ENCODE measurements around the gene MFSD6L.

The MFSD6L gene

GRCh38 chr17:8785547-8786413, 13.4 kb downstream of the MFSD6L start:
- Histone ChIP-seq H3K4me2 (ENCODE audit: insufficient read depth, low read length) (no peak overlapping the region), H3K9me3 (ENCODE audit: insufficient read depth, low read length, severe bottlenecking) (no peaks in the 10 kb centered on the region), H3K4me3 (ENCODE audit: low read depth in 1 of 2, low read length in 2 of 2) (no peak overlapping the region), H3K27me3 (ENCODE audit: insufficient read depth, low read length, poor library complexity) (no peaks in the 10 kb centered on the region), H3K36me3 (ENCODE audit: insufficient read depth, low read length) (no peaks in the 10 kb centered on the region), H3K79me2 (ENCODE audit: insufficient read depth, low read length) (no peaks in the 10 kb centered on the region), H4K20me1 (ENCODE audit: insufficient read depth, low read length) (no peaks in the 10 kb centered on the region), H2AFZ (ENCODE audit: low read depth, low read length) (peak overlapping the region; percentile 33; the same call in 1 of the 2 replicates), H3K27ac (ENCODE audit: low read length) (no peak overlapping the region), H3K4me1 (ENCODE audit: insufficient read depth, low read length) (no peaks in the 10 kb centered on the region; the same call in 1 of the 2 replicates), H3K9ac (ENCODE audit: low read depth, low read length) (no peak overlapping the region)
- ATAC-seq (ENCODE audit: insufficient read depth, low read depth) (peak; percentile 91), DNase-seq (peak; percentile 73)
- TF ChIP-seq CTCF (IDR thresholded peaks at IDR 0.05; ENCODE audit: borderline replicate concordance, extremely low read depth, low read length, poor library complexity, severe bottlenecking) (peak; percentile 93), EZH2 (IDR thresholded peaks at IDR 0.05; ENCODE audit: borderline replicate concordance, low read depth, low read length, severe bottlenecking) (no peak)

DNA sequence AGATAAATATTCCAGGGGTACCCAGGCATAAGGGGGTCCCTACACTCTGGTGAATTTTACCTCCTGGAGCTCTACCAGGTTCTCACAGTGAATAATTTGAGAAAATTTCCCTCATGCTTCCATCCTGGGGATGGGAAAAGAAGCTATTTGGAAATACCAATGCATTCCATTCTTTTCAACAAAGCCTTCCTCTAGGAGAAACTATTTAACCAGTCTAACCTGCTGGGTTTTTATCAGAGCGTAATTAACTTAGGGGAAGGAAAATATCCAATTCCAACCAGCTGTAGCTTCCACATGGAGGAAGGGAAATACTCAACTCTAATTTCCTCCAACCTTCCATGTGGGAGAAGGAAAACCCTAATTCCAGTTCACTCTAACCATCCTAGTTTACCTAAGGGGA, 17.0 kb downstream of the MFSD6L start:
- H3K27ac ChIP-seq (ENCODE audit: low read length), result no peak overlapping the region
- TF ChIP-seq CTCF (IDR thresholded peaks at IDR 0.05; ENCODE audit: borderline replicate concordance, extremely low read depth, low read length, poor library complexity, severe bottlenecking), result no peak
- no peak for TF ChIP-seq EZH2 (IDR thresholded peaks at IDR 0.05; ENCODE audit: borderline replicate concordance, low read depth, low read length, severe bottlenecking)
- H2AFZ ChIP-seq (ENCODE audit: low read depth, low read length), result no peak overlapping the region

DNA sequence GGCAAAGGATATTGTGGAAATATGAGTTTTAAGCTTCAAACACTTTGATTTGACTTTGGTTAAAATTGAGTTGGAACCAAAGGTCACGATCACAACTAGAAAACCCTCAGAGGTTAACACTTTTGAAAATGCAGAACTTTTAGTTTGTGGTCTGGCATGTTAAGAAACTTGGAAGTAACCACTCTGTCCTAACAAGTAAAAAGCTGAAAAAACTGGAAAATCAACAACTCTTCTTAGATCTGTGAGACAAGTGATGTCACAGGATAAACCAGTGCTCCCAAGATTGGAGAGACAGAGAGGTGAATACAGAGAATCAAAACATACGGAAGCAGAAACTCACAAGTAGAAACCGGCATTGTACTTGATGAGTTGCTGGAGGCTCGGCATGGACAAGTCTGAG, 17.4 kb downstream of the MFSD6L start:
- H3K79me2 ChIP-seq (ENCODE audit: insufficient read depth, low read length), result no peaks in the 10 kb centered on the region
- no peaks in the 10 kb centered on the region; the same call in 1 of the 2 replicates for H3K4me1 ChIP-seq (ENCODE audit: insufficient read depth, low read length)
- no peak overlapping the region for H2AFZ ChIP-seq (ENCODE audit: low read depth, low read length)
- H4K20me1 ChIP-seq (ENCODE audit: insufficient read depth, low read length), result no peaks in the 10 kb centered on the region
- DNase-seq (no peak), ATAC-seq (ENCODE audit: insufficient read depth, low read depth) (no peak)
- TF ChIP-seq EZH2 (IDR thresholded peaks at IDR 0.05; ENCODE audit: borderline replicate concordance, low read depth, low read length, severe bottlenecking) (no peak), CTCF (IDR thresholded peaks at IDR 0.05; ENCODE audit: borderline replicate concordance, extremely low read depth, low read length, poor library complexity, severe bottlenecking) (no peak)
- H3K27me3 ChIP-seq (ENCODE audit: insufficient read depth, low read length, poor library complexity), result no peaks in the 10 kb centered on the region
- H3K9ac ChIP-seq (ENCODE audit: low read depth, low read length), result no peak overlapping the region
- H3K36me3 ChIP-seq (ENCODE audit: insufficient read depth, low read length), result no peaks in the 10 kb centered on the region
- H3K9me3 ChIP-seq (ENCODE audit: insufficient read depth, low read length, severe bottlenecking), result no peaks in the 10 kb centered on the region
- no peak overlapping the region for H3K27ac ChIP-seq (ENCODE audit: low read length)
- no peak overlapping the region for H3K4me2 ChIP-seq (ENCODE audit: insufficient read depth, low read length)
- H3K4me3 ChIP-seq (ENCODE audit: low read depth in 1 of 2, low read length in 2 of 2), result no peak overlapping the region

More for the DNA sequence above, 17.0 kb downstream of the MFSD6L start:
- H3K9me3 ChIP-seq (ENCODE audit: insufficient read depth, low read length, severe bottlenecking), result no peaks in the 10 kb centered on the region
- H3K4me1 ChIP-seq (ENCODE audit: insufficient read depth, low read length), result no peaks in the 10 kb centered on the region; the same call in 1 of the 2 replicates
- H3K4me2 ChIP-seq (ENCODE audit: insufficient read depth, low read length), result no peak overlapping the region
- no peaks in the 10 kb centered on the region for H4K20me1 ChIP-seq (ENCODE audit: insufficient read depth, low read length)
- no peak overlapping the region for H3K4me3 ChIP-seq (ENCODE audit: low read depth in 1 of 2, low read length in 2 of 2)
- no peak overlapping the region for H3K9ac ChIP-seq (ENCODE audit: low read depth, low read length)
- no peaks in the 10 kb centered on the region for H3K36me3 ChIP-seq (ENCODE audit: insufficient read depth, low read length)
- no peak for DNase-seq
- no peaks in the 10 kb centered on the region for H3K27me3 ChIP-seq (ENCODE audit: insufficient read depth, low read length, poor library complexity)
- no peak for ATAC-seq (ENCODE audit: insufficient read depth, low read depth)
- H3K79me2 ChIP-seq (ENCODE audit: insufficient read depth, low read length), result no peaks in the 10 kb centered on the region
